ENCODE data around the gene APBA2.

APBA2 gene

DNA sequence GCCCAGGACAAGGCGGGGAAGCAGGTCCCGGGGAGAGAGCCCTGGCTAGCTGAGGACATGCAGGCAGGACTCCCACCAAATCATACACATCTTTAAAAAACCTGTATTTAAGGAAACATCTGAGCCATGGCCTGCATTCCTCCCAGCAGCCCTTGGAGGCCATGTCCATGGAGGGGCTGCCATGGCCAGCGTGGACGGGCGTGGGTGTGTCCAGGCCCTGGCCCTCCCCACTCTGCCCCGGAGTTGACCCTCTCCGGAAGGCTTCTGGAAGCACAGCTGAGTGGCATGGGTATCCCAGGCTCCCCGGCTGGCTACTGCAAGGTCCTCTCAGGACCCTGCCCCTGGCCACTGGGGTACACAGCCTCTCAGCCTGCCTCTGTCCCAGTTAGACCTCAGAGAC lies 234.1 kb downstream of the APBA2 start:
- DNase-seq (ENCODE audit: low read depth, low spot score) = no peak

DNA sequence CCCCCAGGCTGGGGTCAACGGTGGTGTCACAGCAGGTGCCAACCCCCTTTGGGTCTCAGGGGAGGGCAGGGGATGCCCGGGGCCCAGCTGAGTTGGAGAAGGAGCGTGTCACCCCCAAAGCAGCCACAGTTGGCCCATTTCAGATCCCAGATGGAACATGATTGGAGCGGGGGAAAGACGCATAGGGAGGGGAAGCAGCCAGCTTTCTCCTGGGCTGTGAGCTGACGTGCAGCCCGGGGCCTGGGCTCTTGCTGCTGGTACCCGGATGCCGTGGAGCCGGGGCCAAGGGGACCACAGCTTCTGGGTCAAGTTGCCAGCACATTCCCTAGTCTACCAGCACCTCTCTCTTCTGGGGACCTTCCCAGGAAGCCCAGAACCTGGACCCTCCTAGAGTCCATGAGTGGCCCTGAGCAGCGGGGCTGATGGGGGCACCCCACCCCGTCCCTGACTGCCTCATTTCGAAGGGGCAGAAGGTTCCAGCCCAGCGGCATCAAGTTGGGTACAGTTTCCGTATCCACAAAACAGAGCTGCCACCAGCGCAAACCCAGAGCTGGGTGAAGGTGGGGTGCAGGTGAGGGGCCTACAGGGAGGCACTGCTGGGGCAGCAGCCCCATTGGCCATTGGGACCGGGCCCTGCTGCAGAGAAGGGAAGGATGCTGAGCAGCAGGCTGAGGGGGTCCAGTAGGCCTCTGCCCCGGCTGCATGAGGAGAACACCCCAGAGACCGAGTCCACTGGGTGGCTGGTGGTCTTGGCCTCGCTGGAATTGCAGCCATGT lies 235.0 kb downstream of the APBA2 start:
- DNase-seq (ENCODE audit: low read depth, low spot score) = no peak

DNA sequence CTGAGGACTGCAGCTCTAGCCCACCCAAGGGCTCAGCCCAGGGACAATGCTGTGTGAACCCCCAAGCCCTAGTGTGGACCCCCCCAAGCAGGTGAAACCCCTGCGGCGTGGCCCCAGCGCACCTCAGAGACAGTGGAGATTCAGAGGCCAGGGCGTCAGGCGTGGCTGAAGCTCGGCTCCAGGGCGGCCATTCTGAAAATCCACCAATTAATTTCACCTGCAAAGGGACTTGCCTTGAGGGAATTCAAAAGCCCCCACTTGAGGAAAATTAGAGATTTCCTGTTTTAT lies 235.5 kb downstream of the APBA2 start:
- no peak for DNase-seq (ENCODE audit: low read depth, low spot score)

DNA sequence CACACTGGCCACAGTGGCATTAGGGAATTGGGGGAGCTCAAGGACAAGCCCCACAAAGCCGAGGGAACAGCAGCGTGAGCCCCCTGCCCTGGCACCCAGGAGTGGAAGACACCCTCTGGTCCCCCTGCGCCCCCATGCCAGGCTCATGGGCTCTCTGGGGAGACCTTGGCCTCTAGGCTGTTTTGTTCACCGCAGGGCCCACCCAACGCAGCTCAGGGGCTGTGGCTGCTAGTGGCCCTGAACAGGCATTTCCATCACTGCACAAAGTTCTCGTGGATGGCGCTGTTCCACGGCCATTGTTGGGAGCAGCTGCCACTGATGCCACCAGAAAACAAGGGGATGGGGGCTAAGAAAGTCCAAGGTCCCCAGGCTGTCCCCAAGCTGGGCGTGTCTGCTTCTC lies 236.1 kb downstream of the APBA2 start:
- DNase-seq (ENCODE audit: low read depth, low spot score) = no peak

DNA sequence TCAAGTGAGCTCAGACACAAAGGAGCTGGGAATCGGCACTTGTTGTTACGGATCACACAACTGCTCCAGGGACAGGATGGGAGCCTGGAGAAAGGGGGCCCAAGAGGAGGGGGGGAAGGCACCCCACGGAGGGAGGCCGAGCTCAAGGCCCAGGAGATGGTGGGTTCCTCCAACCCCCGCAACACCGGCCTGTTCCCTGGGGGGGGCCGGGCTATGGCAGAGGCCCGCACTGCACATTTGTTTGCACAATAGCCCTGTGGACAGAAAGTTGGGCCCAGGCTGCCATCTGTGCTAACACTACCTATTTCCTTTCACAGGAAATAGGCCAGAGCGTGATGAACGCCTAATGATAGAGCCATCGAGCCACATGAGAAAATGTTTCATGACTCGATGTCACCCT lies 236.7 kb downstream of the APBA2 start:
- DNase-seq (ENCODE audit: low read depth, low spot score) = no peak

DNA sequence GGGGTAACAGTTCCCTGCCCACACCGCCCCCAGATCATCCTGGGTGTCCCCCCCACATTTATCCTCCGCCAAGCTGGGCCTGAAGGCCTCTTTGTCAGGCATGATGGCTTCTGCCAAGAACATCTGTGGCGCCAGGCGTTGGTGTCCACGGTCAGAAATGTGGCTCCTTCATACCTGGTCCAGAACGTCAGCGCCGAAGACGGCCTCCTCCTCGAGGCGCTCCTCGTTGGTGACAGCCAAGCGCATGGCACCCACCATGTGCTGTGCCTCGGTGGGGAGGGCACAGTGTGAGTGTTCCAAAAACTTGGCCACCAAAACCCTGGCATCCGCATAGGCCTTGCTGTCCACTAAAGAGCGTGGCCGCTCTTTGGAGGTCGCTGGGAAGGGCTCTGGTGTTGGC lies 237.4 kb downstream of the APBA2 start:
- no peak for DNase-seq (ENCODE audit: low read depth, low spot score)

DNA sequence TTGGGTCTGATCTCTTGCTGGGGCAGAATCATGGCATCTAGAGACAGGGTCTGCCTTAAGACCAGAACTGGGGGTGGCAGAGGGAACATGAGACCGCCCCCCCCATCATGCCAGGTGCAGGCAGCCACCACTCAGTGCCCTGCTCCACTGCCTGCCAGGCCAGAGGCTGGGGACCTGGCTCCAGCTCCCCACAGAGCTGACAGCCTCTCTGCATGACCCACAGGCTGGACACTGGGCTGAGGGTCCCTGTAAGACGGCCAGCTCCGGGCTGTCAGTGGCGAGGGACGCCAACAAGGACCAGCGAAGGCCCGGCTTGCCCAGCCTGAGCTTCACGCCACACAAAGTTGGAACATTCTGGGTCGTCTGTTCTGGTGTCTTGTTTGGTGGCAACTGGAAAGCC lies 238.2 kb downstream of the APBA2 start:
- DNase-seq (ENCODE audit: low read depth, low spot score) = no peak

DNA sequence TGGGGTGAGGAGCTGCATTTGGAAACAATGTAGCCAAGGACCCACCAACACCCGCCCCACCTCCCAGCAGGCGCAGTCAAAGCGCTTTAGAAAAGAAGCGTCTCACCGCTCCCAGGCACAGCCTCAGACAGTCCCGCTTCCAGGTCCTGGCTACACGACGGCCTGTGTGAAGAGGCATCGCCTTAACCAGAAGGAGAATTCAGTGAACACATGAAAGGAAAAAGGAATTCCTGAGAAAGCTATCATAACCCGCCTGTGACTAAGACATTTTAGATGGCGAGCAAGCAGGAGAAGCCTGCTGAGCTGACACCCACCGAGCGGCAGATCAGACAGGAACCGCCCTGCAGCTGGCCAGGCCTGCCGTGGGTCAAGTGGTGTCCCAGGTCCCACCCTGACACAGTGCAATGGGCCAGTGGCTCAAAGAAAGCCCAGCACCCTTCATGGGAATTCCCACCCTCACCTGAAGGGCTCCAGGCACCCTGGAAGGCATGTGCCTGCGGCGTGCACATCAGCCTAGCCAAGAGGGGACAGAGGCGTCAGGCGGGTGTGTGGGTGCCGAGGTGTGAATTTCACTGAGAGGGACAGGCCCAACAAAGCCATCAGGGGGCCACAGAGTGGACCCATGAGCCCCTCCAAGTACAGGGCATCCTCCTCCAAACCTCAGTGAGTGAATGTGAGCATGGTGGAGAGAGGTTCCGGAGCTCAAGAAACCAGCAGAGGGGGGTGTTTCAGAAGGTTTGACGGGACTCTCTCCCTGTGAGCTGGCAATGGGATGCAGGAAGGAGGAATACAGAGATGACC lies 239.0 kb downstream of the APBA2 start:
- DNase-seq (ENCODE audit: low read depth, low spot score) = no peak

DNA sequence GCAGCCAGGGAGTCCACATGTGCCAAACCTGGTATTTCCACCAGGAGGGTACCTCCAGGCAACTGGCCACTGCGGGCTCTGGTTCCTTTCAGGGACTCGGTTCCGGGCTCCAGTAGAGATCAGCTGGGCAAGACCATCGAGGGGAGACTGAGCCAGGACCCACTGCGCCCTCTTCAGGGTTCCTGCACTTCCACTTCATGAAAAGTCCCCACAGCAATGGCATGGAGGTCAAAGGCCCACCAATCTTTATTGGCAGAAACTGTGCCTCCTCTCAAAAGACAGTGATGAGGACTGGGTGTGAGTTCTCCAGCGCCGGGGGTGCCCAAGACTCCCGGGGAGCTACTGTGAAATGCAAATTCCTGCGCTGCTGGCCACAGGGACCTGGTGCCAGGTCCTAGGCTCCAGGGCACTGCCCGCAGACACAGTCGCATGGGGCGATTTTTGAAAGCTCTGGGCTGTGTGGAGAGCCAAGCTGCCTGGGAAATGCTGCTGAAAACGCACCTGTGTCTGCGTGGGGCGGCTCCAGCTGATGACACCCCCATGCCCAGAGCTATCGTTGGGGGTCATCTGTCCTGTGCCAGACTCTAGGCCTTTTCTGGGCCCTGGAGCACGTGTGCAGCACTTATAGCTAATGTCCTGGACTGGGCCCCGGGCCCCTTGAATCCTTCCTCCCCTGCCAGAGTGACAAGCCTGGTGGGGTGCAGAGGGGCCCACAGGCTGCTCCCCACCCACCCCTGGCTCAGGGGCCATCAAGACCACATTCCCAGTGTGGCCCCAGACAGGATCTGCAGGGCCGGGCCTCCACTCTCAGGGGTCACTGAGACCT lies 239.8 kb downstream of the APBA2 start:
- DNase-seq (ENCODE audit: low read depth, low spot score) = no peak

DNA sequence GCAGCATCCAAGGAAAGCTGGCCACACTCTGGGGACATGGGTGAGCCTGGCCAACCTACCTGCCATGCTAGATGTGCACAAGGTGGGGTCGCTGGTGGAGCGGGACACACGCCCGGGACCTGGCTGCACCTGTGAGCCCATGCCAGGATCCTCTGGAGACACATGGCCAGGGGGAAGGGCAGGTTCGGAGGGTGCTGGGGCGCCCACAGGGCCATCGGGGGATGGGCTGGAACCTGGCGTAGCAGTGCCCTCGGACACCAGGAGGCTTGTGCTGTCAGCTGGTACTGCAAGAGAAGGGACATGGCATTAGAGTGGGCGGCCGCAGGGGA lies 240.4 kb downstream of the APBA2 start:
- DNase-seq (ENCODE audit: low read depth, low spot score) = no peak

DNA sequence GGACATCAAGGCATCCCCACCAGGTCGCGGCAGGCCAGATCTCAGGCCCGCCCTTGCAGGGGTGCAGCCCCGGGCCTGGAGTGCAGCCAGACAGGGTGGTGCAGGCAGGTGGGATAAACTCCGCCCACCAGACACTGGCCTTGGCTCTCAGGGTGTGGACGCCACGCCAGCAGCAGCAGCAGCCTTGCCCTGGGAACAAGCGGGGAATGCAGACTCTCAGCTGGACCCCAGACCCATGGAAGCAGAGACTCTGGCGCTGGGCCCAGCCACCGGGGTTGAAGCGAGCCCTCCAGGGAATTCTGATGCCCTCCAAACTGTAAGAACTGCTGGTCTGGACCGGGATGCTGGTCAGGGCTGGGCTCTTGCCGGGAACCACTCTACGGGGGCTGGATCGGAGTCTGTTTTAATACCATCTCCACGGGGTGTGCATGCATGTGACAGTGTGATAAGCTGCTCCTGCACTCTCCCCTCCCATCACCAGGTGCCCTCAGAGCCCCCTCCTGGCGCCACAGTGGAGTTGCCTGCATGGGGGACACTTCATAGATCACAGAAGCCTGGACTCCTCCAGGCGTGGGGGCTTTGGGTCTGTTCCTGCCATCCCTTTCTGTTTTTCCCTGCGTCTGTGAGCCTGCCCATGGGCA lies 241.2 kb downstream of the APBA2 start:
- no peak for DNase-seq (ENCODE audit: low read depth, low spot score)

DNA sequence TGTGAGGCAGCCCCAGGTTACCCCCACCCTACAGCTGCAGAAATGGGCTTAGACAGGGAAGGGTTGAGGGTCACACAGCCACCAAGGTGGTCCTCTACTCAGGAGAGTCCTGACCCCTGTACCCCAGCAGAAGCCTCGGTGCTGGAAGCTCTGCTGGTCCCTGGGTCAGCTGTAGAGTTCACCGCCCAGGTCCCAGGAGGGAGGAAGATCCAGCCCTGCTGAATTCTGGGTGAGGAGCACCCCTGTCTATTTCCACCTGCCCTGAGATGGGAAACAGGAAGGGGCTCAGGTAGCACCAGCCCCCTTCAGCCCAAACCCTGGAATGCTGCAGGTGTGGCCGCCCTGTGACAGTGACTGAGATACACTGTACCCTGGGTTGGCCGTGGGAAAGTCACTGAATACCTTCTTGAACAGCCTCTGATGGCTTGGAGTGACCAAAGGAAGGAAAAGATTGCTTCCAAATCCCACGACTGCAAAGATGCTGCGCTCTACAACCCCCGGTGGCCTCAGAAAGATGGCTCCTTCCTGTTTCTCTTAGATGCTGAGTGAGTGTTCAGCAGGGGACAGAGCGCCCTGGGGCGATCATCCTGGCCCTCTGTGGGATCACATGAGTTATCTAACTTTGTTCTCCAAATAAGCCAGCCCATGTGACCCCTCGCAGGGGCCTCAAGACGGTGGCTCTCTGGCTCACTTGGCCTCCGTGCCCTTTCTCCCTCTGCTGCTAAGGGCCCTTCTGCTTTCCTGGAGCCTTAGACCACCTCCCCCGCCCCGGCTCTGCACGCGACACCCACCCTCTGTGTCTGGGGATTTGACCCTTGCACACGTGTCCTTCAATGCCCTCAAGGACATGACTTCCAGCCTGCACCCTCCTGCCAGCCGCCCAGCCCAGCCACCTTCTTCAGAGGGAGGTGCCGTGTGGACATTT lies 242.0 kb downstream of the APBA2 start:
- DNase-seq (ENCODE audit: low read depth, low spot score) = no peak

DNA sequence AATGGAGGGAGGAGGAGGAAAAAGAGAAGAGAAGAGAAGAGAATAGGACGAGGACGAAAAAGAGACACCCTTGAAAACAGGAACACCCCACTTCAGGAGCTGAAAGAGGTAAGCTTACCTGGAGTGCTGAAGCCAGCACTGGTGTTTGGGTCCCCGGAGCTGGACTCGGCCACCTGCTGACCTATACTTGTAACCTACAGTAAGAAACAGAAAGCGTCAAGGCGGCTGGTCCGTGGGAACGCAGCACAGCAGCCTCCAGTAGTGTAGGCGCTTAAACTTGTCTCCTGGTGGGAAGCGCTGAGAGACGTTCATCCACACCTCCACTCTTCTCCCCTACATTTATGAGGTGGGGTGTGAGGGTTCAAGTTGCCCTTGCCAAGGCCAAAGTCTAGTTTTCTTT lies 242.9 kb downstream of the APBA2 start:
- DNase-seq (ENCODE audit: low read depth, low spot score) = no peak

DNA sequence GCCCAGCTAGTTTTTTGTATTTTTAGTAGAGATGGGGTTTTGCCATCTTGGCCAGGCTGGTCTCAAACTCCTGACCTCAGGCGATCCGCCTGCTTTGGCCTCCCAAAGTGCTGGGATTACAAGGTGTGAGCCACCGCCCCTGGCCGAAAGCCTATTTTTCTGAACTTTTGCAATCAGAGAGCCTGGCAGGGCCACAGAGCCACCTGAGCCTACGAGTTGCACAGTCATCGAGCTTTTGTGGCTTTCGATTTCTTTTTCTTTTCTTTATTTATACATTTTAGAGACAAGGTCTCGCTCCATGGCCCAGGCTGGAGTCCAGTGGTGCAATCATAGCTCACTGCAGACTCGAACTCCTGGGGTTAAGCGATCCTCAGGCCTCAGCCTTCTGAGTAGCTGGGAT lies 243.4 kb downstream of the APBA2 start:
- no peak for DNase-seq (ENCODE audit: low read depth, low spot score)

DNA sequence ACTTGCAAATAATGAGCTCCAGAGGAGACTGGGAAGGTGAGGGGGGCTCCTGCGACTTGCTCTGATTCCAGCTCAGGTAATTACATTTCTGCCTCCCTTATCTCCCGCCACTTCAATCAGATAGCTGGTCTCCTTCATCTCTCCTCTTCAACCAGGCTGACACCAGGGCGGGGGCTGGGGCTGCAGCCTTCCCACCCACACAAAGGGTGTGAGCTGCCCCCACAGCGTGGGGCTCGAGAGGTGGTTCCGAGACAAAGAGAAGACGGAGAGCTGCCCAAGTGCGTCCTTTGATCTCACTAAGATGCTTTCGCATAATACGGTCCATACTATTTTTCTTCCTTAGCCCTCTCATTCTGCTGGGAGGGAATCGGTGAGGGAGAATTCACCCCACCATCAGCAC lies 244.2 kb downstream of the APBA2 start:
- no peak for DNase-seq (ENCODE audit: low read depth, low spot score)

DNA sequence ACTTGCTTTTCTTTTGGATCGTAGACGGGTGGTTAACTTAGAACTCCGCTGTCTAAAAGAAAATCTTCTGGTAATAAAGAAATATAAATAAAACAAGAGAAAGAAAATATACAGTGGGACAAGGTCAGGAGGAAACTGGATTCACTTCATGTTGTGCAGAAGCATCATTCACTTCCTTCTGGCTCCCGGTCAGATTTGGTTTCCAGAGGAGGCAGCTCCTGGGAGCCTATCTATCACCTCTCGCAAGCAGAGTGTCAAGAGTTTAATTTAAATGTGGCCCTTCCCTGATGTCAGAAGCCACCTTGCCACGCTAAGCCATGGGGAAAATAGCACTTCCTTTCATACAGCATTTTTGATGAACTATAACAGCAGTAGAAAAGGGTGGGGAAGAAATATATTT lies 244.7 kb downstream of the APBA2 start:
- DNase-seq (ENCODE audit: low read depth, low spot score) = no peak

DNA sequence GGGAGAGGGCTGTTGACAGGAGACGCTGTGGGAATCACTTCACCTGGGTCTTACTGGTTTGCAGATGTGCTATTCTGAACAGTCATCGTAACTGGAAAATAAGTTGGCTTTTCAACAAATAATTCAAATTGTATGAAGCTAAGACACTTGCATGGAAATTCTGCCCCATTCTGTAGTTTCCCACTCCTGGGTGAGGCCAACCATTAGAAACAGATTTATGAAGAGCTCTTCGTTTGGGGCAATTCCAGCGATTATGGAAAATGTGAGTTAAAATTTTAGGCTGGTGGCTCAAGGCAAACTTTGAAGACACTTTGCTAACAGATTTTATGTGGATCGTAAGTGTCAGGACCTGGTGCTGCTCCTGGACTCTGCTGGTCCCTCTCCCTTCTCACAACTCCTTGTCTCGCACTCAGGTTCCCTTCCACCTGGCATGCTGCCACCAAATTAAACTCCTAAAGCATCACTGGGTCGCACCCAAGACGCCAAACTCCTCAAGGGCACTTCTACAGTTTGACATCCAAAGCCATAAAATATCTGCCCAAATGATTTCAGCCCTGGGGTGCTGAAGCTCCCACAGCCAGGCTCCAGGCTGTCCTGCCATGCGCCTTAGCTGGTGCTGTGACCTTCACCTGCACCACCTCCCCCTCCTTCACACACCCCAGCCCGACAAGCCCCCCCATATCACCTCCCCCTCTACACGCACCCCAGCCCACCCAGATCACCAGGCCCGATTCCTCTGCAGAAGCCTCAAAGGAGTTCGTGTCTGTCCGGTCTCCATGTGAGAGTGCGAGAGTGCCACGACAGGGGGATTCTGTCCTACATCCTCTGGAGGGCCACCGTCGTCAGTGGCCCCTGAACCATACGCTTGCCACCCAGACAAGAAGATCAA lies 245.4 kb downstream of the APBA2 start:
- no peak for DNase-seq (ENCODE audit: low read depth, low spot score)

DNA sequence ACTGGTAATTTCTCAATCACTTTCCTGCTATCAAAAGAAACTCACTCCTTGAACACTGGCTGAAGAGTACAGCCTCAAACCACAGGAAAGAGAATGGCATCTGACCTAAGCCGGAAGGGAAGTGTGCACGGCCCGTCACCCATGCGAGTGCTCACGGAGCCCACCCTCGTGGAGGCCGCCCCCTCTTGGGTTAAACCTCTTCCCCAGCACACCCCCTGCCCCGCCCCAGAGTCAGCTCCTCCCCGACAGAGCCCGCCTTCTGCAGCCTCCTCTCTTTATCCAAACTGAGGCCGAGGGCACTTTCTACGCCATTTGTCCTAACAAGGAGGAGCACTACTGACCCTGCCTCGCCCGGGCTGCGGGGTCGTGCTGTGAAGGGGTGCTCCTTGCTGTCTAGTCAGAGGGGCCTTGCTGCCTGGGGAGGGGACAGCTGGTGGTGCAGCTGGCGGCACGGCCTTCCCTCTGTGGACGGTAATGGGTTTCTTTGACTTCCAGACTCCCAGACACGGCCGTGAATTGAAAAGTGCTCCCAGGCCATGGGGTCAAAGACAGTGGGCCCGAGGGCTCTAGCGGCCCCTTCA lies 246.2 kb downstream of the APBA2 start:
- no peak for DNase-seq (ENCODE audit: low read depth, low spot score)

DNA sequence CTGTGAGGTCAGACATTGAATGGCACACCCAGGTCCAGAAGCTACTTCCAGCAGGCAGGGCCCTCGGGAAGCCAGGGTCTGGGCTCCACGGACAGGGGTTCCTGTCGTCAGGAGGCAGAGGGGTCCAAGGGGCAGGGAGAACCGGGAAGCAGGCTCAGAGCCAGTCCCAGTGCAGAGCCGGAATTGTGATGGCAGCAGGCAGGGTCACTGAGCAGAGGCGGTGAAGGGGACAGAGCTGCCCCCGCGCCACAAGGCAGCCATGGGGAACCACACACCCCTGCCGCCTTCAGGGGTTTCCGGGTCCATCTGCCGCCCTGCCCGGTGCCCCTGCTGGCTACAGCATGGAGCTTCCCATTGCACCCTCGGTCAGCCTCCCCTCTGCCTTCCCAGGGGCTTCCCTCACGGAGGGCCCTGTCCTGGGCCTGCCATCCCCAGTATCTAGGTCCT lies 247.0 kb downstream of the APBA2 start:
- no peak for DNase-seq (ENCODE audit: low read depth, low spot score)

DNA sequence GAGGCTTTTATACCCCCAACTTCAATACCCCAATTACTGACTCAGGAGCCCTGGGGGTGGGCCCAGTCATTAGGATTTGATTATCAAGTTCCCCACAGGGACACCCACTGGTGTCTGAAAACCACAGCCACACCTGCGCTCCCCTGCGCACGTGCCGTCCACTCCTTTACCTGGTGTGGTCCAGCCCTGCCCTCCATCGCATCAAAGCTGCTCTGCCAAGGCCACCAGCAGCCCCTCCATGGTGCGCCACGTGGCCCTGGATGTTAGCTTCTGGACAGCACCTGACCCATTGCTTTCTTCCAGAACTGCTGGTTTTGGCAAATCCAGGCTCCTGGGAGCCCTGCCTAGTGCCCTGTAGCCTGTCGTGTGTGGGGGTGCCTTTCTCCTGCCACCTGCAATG lies 247.5 kb downstream of the APBA2 start:
- DNase-seq (ENCODE audit: low read depth, low spot score) = no peak

Measured in iPS DF 19.7 (cell line).